ENCODE results near the gene HOXA6.

GRCh38 chr7:27162561-27163287 lies 15.2 kb upstream of the HOXA6 start:
- TF ChIP-seq, protein P1, sequence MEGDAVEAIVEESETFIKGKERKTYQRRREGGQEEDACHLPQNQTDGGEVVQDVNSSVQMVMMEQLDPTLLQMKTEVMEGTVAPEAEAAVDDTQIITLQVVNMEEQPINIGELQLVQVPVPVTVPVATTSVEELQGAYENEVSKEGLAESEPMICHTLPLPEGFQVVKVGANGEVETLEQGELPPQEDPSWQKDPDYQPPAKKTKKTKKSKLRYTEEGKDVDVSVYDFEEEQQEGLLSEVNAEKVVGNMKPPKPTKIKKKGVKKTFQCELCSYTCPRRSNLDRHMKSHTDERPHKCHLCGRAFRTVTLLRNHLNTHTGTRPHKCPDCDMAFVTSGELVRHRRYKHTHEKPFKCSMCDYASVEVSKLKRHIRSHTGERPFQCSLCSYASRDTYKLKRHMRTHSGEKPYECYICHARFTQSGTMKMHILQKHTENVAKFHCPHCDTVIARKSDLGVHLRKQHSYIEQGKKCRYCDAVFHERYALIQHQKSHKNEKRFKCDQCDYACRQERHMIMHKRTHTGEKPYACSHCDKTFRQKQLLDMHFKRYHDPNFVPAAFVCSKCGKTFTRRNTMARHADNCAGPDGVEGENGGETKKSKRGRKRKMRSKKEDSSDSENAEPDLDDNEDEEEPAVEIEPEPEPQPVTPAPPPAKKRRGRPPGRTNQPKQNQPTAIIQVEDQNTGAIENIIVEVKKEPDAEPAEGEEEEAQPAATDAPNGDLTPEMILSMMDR (conservative IDR thresholded peaks at IDR 0.05 in 1 of 2, IDR thresholded peaks at IDR 0.05 in 1 of 2; ENCODE audit: low read depth in 1 of 2, low read length in 2 of 2) = no peak
- no peak for TF ChIP-seq EZH2 (IDR thresholded peaks at IDR 0.05; ENCODE audit: low read length, missing control alignments)
